ENCODE results near the gene AP3M1.
A peak's percentile ranks its signal among the peaks of the same experiment; 100 is the strongest.
"Not testable (repeated sequence)": the region's sequence is repeated elsewhere in the genome, so short reads cannot be mapped to it uniquely, and the experiment has no call there.

Gene AP3M1, protein sequence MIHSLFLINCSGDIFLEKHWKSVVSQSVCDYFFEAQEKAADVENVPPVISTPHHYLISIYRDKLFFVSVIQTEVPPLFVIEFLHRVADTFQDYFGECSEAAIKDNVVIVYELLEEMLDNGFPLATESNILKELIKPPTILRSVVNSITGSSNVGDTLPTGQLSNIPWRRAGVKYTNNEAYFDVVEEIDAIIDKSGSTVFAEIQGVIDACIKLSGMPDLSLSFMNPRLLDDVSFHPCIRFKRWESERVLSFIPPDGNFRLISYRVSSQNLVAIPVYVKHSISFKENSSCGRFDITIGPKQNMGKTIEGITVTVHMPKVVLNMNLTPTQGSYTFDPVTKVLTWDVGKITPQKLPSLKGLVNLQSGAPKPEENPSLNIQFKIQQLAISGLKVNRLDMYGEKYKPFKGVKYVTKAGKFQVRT

DNA sequence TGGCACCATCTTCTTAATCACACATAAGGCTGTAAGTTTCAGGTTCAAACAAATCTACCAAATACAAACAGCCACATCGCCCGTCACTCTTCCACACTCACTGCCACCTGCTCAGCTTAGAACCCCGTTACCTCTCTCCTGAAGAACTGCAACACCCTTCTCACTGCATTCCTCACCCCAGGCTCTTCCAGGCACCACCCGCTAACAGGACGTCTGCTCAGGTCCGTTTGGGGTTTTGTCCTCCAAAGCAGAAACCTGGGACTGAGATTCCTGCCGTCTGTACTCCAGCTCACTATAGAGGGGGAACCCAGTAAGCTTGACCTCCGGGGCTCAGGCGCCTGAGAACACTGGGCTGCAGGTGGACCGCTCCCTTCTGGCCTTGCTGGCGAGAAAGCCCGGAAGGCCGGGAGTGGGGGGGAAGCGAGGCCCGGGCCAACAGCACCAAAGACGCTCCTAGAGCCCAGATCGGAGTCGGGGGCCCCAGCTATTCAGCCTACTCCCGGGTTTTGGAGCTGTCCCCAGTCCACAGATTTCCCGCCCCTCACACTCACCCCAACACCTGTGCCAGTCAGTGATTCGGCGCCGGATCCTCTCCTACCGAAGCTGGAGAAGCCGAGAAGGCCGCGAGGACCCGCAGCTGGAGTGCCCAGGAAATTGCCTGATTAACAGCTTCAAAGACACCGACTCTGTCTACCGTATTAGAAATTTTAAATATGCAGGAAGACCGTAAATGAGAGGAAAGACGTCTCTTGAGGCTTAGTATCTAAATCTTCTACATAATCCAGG lies at the start of gene AP3M1:
Gene AP3M1 (minus strand): TSS at position 625 of the 786 bp plus-strand sequence. CDS start 12,449 bp downstream, outside the sequence.
- TF ChIP-seq, protein P1, sequence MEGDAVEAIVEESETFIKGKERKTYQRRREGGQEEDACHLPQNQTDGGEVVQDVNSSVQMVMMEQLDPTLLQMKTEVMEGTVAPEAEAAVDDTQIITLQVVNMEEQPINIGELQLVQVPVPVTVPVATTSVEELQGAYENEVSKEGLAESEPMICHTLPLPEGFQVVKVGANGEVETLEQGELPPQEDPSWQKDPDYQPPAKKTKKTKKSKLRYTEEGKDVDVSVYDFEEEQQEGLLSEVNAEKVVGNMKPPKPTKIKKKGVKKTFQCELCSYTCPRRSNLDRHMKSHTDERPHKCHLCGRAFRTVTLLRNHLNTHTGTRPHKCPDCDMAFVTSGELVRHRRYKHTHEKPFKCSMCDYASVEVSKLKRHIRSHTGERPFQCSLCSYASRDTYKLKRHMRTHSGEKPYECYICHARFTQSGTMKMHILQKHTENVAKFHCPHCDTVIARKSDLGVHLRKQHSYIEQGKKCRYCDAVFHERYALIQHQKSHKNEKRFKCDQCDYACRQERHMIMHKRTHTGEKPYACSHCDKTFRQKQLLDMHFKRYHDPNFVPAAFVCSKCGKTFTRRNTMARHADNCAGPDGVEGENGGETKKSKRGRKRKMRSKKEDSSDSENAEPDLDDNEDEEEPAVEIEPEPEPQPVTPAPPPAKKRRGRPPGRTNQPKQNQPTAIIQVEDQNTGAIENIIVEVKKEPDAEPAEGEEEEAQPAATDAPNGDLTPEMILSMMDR (IDR thresholded peaks at IDR 0.05; ENCODE audit: borderline replicate concordance, insufficient read depth, low read depth, low read length) = no peak
- H3K4me3 ChIP-seq (ENCODE audit: low read depth, low read length) = peak within 1 kb of the TSS; percentile 100

DNA sequence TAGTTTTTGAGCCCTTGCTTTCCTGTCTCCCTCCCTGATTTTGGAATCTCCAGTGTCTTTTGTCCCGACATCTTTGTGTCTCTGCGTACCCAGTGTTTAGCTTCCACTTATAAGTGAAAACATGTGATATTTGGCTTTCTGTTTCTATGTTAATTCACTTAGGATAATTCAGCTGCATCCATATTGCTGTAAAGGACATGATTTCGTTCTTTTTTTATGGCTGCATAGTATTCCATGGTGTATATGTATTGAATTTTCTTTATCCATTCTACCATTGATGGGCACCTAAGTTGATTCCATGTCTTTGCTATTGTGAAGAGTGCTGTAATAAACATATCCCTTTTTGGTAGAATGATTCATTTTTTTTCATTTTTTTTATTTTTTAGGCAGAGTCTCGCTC lies 48.7 kb upstream of the AP3M1 start:
- no peak overlapping the region for H3K4me3 ChIP-seq (ENCODE audit: low read depth, low read length)
- TF ChIP-seq, protein P1 (IDR thresholded peaks at IDR 0.05; ENCODE audit: borderline replicate concordance, insufficient read depth, low read depth, low read length) = no peak

DNA sequence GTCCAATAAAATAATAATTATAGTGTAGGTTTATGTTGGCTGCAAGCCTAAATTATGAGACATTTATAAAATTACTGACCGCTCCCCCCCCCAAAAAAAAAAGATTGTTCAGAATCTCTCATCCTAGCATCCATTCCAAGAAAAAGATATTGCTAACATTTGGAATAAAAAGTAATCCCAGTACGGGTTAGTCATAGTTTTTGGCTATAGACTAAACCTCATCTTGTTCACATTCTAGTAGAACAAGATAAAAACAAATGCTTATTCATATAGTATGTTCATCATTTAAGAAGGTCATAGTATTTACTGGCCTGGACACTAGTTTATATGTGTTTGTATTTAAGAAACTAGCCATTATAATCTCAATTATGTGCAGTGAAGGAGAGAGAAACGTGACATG lies 44.4 kb upstream of the AP3M1 start:
- TF ChIP-seq, protein P1 (IDR thresholded peaks at IDR 0.05; ENCODE audit: borderline replicate concordance, insufficient read depth, low read depth, low read length) = no peak
- no peak overlapping the region for H3K4me3 ChIP-seq (ENCODE audit: low read depth, low read length)

DNA sequence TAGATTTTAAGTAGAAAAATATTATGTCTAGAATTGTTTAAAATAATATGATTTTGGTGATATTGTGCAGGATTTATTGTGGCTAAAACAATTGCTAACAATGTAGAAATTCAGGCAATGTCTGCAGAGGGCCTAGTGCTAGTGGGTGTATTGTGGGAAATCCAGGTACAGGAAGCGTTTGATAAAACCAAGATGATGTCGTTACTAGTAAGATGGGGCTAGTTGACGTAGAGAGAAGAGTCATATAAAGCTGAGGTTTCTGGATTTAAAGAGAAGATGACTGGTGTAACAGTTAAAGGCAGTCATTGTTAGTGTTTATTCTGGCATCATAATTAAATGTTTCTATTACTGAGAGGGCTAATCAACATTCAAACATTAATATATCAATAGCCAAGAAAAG lies 43.9 kb upstream of the AP3M1 start:
- TF ChIP-seq, protein P1 (IDR thresholded peaks at IDR 0.05; ENCODE audit: borderline replicate concordance, insufficient read depth, low read depth, low read length) = no peak
- H3K4me3 ChIP-seq (ENCODE audit: low read depth, low read length) = no peak overlapping the region

DNA sequence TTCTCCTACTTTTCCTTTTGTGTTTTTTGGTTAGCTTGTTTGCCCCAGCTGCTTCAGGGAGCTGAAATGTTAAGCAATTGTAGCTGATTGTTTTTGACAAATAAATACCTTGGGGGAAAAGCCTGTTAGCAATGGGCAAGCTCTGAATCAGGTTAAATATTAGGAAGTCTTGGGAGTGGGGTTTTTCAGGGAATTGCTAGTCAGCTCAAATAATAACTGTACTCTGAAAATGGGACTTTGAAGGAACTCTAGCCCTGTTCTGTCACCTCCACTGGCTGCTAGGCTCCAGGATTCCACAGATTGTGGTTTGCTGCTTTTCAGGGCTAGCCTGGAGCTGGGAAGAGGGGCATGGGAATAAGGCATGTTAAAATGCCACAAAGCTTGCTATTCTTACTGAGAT lies 39.9 kb upstream of the AP3M1 start:
- H3K4me3 ChIP-seq (ENCODE audit: low read depth, low read length) = no peak overlapping the region
- TF ChIP-seq, protein P1 (IDR thresholded peaks at IDR 0.05; ENCODE audit: borderline replicate concordance, insufficient read depth, low read depth, low read length) = no peak

DNA sequence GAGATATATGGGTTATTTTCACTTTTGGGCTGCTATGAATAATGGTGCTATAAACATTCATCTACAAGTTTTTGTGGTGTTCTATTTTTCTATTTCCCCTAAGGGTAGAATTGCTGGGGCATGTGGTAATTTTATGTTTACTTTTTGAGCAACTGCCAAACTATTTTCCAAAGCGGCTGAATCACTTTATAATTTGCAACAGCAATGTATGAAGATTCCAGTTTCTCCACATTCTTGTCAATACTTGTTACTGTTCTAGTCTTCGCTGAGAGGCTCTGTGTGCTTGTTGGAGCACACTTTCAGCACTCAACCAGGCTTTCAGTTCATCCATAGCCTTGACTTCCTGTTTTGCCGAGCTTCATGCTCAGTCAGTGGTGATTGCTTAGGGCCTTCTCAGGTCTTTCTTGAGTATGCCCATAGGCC lies 39.4 kb upstream of the AP3M1 start:
- TF ChIP-seq, protein P1 (IDR thresholded peaks at IDR 0.05; ENCODE audit: borderline replicate concordance, insufficient read depth, low read depth, low read length) = no peak
- no peak overlapping the region for H3K4me3 ChIP-seq (ENCODE audit: low read depth, low read length)

DNA sequence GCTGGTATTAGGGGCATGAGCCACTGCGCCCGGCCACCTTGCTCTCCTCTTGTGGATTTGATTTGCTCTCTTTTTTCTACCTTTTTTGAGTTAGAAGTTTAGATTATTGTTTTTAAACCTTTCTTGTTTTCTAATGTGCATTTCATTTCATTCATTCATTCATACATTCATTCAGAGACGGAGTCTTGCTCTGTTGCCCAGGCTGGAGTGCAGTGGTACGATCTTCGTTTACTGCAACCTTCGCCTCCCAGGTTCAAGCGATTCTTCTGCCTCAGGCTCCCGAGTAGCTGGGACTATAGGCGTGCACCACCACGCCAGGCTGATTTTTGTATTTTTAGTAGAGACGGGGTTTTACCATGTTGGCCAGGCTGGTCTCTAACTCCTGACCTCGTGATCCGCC lies 38.0 kb upstream of the AP3M1 start:
- not testable (repeated sequence) for H3K4me3 ChIP-seq (ENCODE audit: low read depth, low read length)
